ENCODE results near the gene FIS1.
"Not testable (repeated sequence)": the region's sequence is repeated elsewhere in the genome, so short reads cannot be mapped to it uniquely, and the experiment has no call there.

FIS1 gene

DNA sequence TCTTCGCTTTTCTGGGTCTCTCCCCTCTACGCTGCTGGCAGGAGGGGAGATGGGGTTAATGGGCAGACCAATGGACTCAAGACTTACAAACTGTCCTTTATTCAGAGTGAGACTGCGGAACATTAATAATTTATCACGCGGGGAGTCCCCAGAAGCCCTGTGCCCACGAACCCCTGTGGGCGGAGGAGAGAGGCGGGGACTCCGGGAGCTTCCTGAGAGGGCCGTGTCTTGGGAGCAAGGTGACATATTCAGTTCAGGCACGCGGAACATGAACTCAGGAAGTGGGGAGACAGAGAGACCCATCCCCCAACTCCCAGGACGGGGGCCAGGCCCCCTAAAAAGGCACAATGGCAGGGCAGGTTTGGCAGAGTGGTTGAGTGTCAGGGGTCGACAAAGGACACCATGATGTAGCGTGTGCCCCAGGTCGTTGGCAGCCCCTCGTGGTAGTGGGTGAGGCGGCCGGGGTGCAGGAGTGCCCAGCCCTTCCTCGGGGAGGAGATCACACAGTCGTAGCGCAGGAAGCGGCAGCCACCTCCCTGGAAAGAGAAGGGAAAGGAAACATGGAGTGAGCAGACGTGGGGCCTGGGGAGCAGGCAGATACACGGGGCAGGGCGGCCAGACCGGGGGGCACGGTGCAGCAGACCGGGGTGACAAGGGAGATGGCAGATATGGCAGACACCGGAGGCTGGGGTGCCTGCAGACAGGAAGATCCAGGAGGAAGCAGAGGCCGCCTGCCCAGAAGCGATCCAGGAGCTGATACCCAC lies 38.8 kb downstream of the FIS1 start:
- no peak for TF ChIP-seq ZC3H10 (CRISPR knock-in tag; IDR thresholded peaks at IDR 0.05)
- TF ChIP-seq BACH2 (CRISPR knock-in tag; IDR thresholded peaks at IDR 0.05; ENCODE audit: borderline replicate concordance): no peak
- no peak for TF ChIP-seq TCF4 (CRISPR knock-in tag; IDR thresholded peaks at IDR 0.05; ENCODE audit: borderline replicate concordance)
- no peak for TF ChIP-seq ZNF8 (CRISPR knock-in tag; IDR thresholded peaks at IDR 0.05)
- TF ChIP-seq ESRRG (CRISPR knock-in tag; IDR thresholded peaks at IDR 0.05): no peak
- TF ChIP-seq ISL1 (CRISPR knock-in tag; IDR thresholded peaks at IDR 0.05): no peak
- TF ChIP-seq, protein P1, sequence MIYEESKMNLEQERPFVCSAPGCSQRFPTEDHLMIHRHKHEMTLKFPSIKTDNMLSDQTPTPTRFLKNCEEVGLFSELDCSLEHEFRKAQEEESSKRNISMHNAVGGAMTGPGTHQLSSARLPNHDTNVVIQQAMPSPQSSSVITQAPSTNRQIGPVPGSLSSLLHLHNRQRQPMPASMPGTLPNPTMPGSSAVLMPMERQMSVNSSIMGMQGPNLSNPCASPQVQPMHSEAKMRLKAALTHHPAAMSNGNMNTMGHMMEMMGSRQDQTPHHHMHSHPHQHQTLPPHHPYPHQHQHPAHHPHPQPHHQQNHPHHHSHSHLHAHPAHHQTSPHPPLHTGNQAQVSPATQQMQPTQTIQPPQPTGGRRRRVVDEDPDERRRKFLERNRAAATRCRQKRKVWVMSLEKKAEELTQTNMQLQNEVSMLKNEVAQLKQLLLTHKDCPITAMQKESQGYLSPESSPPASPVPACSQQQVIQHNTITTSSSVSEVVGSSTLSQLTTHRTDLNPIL (CRISPR knock-in tag; IDR thresholded peaks at IDR 0.05; ENCODE audit: low read depth): no peak
- ATAC-seq: no peak

DNA sequence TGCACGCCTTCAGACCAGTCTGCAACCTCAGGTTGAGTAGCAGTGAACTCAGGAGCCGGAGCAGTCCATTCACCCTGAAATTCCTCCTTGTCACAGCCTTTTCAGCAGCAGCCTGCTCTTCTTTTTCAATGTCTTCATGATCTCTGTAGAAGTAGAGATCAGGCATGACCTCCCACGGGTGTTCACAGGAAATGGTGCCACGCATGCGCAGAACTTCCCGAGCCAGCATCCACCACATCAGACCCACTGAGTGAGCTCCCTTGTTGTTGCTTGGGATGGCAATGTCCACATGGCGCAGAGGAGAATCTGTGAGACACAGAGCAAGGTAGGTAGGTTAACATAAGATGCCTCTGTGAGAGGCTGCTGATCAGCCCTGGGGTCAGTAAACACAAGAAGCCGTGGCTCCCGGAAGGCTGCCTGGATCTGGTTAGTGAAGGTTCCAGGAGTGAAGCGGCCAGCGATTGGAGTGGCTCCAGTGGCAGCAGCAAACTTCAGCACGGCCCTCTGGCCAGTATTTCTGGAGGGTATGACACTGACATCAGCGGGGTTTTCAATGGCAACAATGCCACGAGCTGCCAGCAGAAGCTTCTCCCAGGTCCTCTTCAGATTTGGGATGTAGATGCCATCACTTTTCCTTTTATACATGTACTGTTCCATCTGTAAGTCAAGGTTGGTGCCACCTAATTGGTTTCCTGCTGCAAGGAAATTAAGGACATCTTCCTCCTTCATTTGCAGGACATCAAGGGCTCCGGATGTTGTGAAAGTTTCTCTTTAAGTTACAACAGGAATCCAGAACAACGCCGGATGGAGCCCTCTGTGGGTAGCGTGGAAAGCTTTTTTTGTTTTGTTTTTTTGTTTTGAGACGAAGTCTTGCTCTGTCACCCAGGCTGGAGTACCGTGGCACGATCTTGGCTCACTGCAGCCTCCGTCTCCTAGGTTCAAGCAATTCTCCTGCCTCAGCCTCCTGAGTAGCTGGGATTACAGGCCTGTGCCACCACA lies 40.8 kb downstream of the FIS1 start:
- ATAC-seq: not testable (repeated sequence)

DNA sequence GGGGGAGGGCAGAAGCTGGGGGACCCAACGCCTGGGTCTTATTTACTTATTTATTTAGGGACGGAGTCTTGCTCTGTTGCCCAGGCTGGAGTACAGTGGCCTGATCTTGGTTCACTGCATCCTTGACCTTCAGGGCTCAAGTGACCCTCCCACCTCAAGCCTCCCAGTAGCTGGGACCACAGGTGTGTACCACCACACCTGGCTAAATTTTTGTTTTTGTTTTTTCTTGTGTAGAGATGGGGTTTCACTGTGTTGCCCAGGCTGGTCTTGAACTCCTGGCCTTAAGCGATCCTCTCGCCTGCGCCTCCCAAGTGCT lies 42.3 kb downstream of the FIS1 start:
- ATAC-seq: no peak
- TF ChIP-seq TCF4 (CRISPR knock-in tag; IDR thresholded peaks at IDR 0.05; ENCODE audit: borderline replicate concordance) (no peak), ZNF8 (CRISPR knock-in tag; IDR thresholded peaks at IDR 0.05) (no peak), BACH2 (CRISPR knock-in tag; IDR thresholded peaks at IDR 0.05; ENCODE audit: borderline replicate concordance) (no peak), ESRRG (CRISPR knock-in tag; IDR thresholded peaks at IDR 0.05) (no peak), OSR1 (CRISPR knock-in tag; IDR thresholded peaks at IDR 0.05) (no peak), ARNTL (CRISPR knock-in tag; IDR thresholded peaks at IDR 0.05; ENCODE audit: borderline replicate concordance, low read depth) (no peak), TOX (CRISPR knock-in tag; IDR thresholded peaks at IDR 0.05; ENCODE audit: borderline replicate concordance) (no peak), RARB (CRISPR knock-in tag; IDR thresholded peaks at IDR 0.05) (no peak), PPARA (CRISPR knock-in tag; IDR thresholded peaks at IDR 0.05; ENCODE audit: borderline replicate concordance) (no peak), ZC3H10 (CRISPR knock-in tag; IDR thresholded peaks at IDR 0.05) (no peak)
- TF ChIP-seq, protein P2, sequence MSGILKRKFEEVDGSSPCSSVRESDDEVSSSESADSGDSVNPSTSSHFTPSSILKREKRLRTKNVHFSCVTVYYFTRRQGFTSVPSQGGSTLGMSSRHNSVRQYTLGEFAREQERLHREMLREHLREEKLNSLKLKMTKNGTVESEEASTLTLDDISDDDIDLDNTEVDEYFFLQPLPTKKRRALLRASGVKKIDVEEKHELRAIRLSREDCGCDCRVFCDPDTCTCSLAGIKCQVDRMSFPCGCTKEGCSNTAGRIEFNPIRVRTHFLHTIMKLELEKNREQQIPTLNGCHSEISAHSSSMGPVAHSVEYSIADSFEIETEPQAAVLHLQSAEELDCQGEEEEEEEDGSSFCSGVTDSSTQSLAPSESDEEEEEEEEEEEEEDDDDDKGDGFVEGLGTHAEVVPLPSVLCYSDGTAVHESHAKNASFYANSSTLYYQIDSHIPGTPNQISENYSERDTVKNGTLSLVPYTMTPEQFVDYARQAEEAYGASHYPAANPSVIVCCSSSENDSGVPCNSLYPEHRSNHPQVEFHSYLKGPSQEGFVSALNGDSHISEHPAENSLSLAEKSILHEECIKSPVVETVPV (CRISPR knock-in tag; IDR thresholded peaks at IDR 0.05): no peak
- TF ChIP-seq, protein P3, sequence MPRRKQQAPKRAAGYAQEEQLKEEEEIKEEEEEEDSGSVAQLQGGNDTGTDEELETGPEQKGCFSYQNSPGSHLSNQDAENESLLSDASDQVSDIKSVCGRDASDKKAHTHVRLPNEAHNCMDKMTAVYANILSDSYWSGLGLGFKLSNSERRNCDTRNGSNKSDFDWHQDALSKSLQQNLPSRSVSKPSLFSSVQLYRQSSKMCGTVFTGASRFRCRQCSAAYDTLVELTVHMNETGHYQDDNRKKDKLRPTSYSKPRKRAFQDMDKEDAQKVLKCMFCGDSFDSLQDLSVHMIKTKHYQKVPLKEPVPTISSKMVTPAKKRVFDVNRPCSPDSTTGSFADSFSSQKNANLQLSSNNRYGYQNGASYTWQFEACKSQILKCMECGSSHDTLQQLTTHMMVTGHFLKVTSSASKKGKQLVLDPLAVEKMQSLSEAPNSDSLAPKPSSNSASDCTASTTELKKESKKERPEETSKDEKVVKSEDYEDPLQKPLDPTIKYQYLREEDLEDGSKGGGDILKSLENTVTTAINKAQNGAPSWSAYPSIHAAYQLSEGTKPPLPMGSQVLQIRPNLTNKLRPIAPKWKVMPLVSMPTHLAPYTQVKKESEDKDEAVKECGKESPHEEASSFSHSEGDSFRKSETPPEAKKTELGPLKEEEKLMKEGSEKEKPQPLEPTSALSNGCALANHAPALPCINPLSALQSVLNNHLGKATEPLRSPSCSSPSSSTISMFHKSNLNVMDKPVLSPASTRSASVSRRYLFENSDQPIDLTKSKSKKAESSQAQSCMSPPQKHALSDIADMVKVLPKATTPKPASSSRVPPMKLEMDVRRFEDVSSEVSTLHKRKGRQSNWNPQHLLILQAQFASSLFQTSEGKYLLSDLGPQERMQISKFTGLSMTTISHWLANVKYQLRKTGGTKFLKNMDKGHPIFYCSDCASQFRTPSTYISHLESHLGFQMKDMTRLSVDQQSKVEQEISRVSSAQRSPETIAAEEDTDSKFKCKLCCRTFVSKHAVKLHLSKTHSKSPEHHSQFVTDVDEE (CRISPR knock-in tag; IDR thresholded peaks at IDR 0.05): no peak
- TF ChIP-seq, protein P4, sequence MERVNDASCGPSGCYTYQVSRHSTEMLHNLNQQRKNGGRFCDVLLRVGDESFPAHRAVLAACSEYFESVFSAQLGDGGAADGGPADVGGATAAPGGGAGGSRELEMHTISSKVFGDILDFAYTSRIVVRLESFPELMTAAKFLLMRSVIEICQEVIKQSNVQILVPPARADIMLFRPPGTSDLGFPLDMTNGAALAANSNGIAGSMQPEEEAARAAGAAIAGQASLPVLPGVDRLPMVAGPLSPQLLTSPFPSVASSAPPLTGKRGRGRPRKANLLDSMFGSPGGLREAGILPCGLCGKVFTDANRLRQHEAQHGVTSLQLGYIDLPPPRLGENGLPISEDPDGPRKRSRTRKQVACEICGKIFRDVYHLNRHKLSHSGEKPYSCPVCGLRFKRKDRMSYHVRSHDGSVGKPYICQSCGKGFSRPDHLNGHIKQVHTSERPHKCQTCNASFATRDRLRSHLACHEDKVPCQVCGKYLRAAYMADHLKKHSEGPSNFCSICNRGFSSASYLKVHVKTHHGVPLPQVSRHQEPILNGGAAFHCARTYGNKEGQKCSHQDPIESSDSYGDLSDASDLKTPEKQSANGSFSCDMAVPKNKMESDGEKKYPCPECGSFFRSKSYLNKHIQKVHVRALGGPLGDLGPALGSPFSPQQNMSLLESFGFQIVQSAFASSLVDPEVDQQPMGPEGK (CRISPR knock-in tag; IDR thresholded peaks at IDR 0.05; ENCODE audit: borderline replicate concordance): no peak

DNA sequence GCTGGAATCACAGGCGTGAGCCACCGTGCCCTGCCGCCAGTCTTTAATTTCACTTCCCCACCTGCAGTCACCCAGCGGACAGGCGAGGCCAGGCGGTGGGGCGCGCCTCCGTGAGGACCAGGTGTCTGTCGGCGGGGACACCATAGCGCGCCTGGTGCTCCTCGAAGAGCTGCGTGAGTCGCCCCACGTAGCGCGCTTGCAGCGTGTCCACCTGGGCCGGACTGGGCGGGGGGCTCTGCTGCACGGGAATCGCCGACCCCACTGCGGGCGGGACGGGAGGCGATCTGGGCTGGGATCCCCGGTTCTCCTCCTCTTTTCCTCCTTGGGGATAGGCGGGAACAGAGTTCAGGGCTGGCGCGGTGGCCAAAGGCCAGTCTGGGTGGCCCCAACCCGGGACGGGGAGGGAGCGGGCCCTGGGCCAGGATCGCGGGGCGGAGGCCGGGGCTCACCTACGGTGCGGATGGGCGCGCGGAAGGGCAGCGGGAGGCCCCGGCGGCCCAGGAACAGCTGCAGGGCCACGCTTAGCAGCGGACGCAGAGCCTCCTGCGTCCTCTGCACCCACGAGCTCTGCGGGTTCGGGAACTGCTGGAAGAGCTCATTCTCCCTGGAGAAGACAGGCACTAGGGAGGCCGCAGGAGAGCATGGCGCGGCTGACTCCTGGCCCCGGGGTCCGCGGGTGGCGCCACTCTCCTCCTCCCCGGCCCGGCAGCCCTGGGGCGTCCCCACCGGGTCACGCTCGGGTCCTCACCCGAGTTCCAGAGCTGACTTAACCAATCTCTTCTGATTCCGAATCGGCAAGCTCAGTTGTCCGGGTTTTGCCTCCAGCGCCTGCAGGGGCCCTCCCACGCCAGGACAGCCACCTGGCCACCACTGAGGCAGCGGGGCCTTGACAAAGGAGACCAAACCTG lies 42.9 kb downstream of the FIS1 start:
- no peak for TF ChIP-seq ZFP3 (CRISPR knock-in tag; IDR thresholded peaks at IDR 0.05)
- TF ChIP-seq ESRRG (CRISPR knock-in tag; IDR thresholded peaks at IDR 0.05): no peak
- TF ChIP-seq ISL1 (CRISPR knock-in tag; IDR thresholded peaks at IDR 0.05): no peak
- no peak for TF ChIP-seq ZFP30 (CRISPR knock-in tag; IDR thresholded peaks at IDR 0.05)
- TF ChIP-seq GLIS3 (CRISPR knock-in tag; IDR thresholded peaks at IDR 0.05): no peak
- no peak for TF ChIP-seq OSR1 (CRISPR knock-in tag; IDR thresholded peaks at IDR 0.05)
- no peak for ATAC-seq
